ENCODE measurements around the gene ARHGAP32. TPM values are rescaled to one million over a fixed set of nuclear protein-coding genes. Genes with fewer than 3 reads are reported as not detected.

The ARHGAP32 gene
- total and polyA plus RNA-seq, 11 donors: 2.1 to 9.5 (median 4.8) TPM

- H3K9me3 ChIP-seq: no peaks in the 10 kb centered on the region
- H3K27ac ChIP-seq: no peak overlapping the region
- ATAC-seq: no peak
- WGBS, 4 donors: 91 to 97% (median 96%) methylated on average over 10 to 13 of the region's 13 CpGs
- H3K4me3 ChIP-seq: no peak overlapping the region
- no peak for DNase-seq
- TF ChIP-seq CTCF (IDR thresholded peaks at IDR 0.05): no peak
- TF ChIP-seq POLR2A (IDR thresholded peaks at IDR 0.05): no peak
- no peaks in the 10 kb centered on the region for H3K27me3 ChIP-seq
- peaks cover 0 to under 1% (median 0%) of the 10 kb centered on the region in 12 donors for H3K4me1 ChIP-seq
- intact Hi-C loops (cut with DNase I): no loop called here
- H3K36me3 ChIP-seq: peaks cover 0 to 64% (median 49%) of the 10 kb centered on the region in 9 donors
Measured at GRCh38 chr11:128970598-128971190, 221.4 kb downstream of the ARHGAP32 start.

- TF ChIP-seq CTCF (IDR thresholded peaks at IDR 0.05): no peak
- DNase-seq: no peak
- H3K4me1 ChIP-seq: peaks cover 0 to 11% (median 0%) of the 10 kb centered on the region in 12 donors
- WGBS, 4 donors: 94 to 96% (median 95%) methylated on average over 8 to 9 of the region's 9 CpGs
- H3K9me3 ChIP-seq: no peaks in the 10 kb centered on the region
- ATAC-seq: peak in 1 of 4 donors; percentile 25
- intact Hi-C loops (cut with DNase I): no loop called here
- no peaks in the 10 kb centered on the region for H3K27me3 ChIP-seq
- H3K4me3 ChIP-seq: no peak overlapping the region
- H3K36me3 ChIP-seq: peaks cover 0 to 50% (median 36%) of the 10 kb centered on the region in 9 donors
- no peak overlapping the region for H3K27ac ChIP-seq
Measured at GRCh38 chr11:128968916-128969315, 223.2 kb downstream of the ARHGAP32 start.

GRCh38 chr11:128967578-128967977 lies 224.5 kb downstream of the ARHGAP32 start:
- Histone ChIP-seq H3K4me1 (peaks cover 0 to 13% (median 0%) of the 10 kb centered on the region in 12 donors), H3K9me3 (no peaks in the 10 kb centered on the region), H3K27ac (no peak overlapping the region), H3K27me3 (no peaks in the 10 kb centered on the region), H3K36me3 (peaks cover 0 to 37% (median 24%) of the 10 kb centered on the region in 9 donors), H3K4me3 (no peak overlapping the region)
- WGBS, 4 donors: 64 to 79% (median 72%) methylated on average over 6 of the region's 6 CpGs
- TF ChIP-seq CTCF (IDR thresholded peaks at IDR 0.05) (no peak), POLR2A (IDR thresholded peaks at IDR 0.05) (no peak)
- intact Hi-C loops (cut with DNase I): no loop called here
- ATAC-seq (peak in 1 of 4 donors; percentile 71), DNase-seq (no peak)

- intact Hi-C loops (cut with DNase I): no loop called here
- ATAC-seq: no peak
- DNase-seq: no peak
- TF ChIP-seq CTCF (IDR thresholded peaks at IDR 0.05) (no peak), POLR2A (IDR thresholded peaks at IDR 0.05) (no peak)
- Histone ChIP-seq H3K27me3 (no peaks in the 10 kb centered on the region), H3K9me3 (no peaks in the 10 kb centered on the region), H3K27ac (no peak overlapping the region), H3K4me1 (peaks cover 0 to 13% (median 0%) of the 10 kb centered on the region in 12 donors), H3K4me3 (no peak overlapping the region), H3K36me3 (peaks cover 0 to 17% (median 16%) of the 10 kb centered on the region in 9 donors)
- WGBS, 4 donors: 48 to 61% (median 57%) methylated on average over 4 of the region's 4 CpGs
Measured at GRCh38 chr11:128965485-128965884, 226.6 kb downstream of the ARHGAP32 start.

Measured in heart left ventricle (tissue), 16 donors.